GM19468 (cell line): ENCODE measurements around the gene ZFHX3.

Experiments
- ATAC-seq: cut with Tn5 transposase; IDR thresholded peaks from one replicate; pipeline ENCODE4 v1.9.1; 2021; ENCODE audit warnings: mild to moderate bottlenecking, moderate library complexity, moderate number of reproducible peaks; ENCODE audit not compliant: unreplicated experiment; ENCODE audit errors: extremely low read depth

The ZFHX3 gene

GRCh38 chr16:72891291-72892227 lies 156.4 kb downstream of the ZFHX3 start:
- no peak for ATAC-seq

DNA sequence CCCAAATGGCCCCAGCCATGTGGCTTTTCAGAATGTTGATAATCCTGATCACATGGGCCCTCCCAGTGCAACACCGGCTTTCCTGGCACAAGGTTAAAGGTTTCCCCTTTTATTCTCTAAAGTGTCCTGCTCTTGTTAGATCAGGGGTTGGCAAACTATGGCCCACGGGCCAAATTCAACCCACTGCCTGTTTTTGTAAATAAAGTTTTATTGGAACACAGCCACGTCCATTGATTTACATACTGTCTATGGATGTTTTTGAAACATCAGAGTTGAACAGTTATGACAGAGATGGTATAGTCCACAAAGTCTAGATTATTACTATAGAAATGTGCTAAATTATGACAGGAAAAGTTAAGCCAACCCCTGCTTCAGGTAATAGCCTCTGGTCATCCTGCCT lies 157.3 kb downstream of the ZFHX3 start:
- no peak for ATAC-seq

- no peak for ATAC-seq
Observed at GRCh38 chr16:72889616-72890582, 158.0 kb downstream of the ZFHX3 start.

GRCh38 chr16:72887537-72887936 lies 160.4 kb downstream of the ZFHX3 start:
- no peak for ATAC-seq

DNA sequence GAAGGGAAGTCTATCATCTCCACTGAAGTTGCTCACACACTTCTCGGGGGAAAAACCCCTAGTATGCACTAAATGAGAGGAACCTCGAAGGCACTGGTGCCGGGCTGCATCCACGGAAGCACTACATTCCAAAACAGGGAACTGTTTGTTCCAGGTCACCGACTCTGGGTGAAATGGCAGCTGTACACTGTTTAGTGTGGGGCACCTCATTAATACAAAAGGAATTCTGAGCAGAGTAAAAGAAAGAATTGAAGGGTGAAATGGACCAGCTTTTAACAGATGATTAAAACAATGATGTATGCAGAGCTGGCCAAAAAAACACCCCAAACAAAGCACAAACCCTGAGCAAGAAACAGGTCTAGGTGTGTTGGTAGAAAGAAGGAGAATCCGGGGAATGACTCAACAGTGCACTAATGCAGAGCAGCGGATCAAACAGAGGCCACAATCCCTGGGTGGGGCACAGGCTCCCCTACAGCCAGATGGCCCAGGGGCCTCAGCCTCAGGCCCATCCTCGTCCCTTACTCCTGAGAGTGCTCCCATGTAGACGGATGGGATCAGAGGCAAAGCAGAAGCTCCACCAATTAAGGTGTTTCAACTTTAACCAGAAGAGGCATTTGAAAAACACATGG lies 161.5 kb downstream of the ZFHX3 start:
- no peak for ATAC-seq

DNA sequence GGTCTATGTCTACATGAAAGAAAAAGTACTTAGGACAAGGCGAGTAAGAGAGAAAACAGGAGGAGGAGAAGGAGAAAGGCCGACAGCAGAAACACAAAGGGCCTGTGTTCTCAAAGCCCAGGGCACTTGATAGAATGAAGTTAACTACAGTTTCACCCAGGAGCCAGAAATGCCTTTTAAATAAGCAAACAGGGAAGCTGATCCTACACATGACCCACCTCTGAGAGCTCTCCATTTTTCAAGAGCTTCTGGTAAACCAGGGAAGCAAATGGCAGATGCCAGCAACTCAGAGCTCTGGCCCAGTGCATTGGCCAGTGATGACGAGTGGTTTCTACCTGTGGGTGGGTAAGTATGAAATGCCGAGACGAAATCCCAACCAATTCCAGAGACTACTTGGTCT lies 163.4 kb downstream of the ZFHX3 start:
- ATAC-seq: no peak

GRCh38 chr16:72884037-72884436 lies 163.9 kb downstream of the ZFHX3 start:
- ATAC-seq: no peak

GRCh38 chr16:72879846-72880245 lies 168.1 kb downstream of the ZFHX3 start:
- ATAC-seq: no peak

DNA sequence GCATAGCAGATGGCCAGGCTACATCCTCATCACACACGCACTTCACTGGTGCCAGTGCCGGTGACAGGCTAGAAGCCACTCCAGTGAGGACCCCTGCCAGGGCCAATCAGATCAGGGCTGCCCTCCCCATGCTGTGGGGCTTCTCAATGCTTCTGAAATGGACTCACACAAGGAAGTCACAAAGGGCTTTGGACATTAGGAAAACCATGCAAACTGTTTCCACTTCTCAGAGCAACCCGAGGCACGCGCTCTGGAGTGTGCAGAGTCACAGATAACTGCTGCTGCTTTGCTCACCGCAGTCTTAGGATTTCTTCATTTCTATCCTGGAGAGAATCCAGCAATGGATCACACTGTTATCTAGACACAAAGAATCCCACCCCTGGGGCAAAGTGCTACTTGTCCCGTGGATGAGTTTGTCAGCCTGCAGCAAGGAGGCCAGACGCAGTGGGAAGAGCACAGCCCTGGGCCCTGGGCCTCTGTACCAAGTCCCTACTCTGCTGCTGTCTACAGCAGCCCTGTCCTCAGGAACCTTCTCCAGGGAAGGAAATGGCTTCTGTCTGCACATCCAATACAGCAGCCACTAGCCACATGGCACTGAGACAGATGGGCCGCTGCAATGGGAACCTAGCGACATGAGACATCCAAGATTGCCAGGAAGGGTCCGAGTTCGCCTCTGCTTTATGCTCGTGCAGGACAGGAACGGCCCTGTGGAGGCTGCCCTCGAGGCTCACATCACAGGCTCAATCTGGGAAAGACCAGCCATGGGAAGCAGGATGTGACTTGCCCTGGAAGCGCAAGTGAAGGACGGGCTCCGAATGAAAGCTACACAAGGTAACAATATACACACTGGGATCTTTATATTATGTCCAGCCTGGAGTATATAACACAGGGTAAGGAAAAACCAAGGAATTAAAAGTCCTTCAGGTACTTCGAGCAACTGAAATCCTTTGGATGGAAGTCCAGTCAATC lies 169.3 kb downstream of the ZFHX3 start:
- no peak for ATAC-seq

DNA sequence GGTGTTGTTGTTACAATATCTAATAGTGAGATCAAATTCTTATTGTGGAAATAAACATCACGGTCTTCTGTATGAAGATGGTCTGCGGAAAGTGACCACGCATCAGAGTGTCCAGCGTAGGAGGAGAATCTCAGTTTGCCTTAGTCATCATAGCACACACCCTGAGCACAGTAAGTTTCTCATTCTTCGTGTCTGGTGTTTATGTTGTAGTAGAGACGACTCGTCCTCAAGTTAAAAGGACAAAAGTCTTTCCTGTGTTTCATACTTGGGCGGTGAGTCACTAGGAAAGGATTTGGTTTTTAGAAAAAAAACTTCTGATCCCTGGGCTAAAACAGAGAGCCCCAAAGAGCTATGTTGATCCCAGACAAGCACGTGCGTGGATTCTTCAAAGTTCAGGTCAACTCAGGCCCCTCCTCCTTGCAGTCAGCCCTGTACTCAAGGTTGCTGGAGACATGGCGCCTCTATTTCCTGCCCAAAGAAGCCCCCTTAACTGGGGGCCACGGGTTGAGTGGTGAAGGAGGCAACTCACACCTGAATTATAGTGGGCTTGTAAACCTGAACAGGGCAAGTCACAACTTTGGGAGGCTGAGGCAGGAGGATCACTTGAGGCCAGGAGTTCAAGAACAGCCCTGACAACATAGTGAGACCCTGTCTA lies 170.4 kb downstream of the ZFHX3 start:
- ATAC-seq: no peak

- no peak for ATAC-seq
Observed at GRCh38 chr16:72876981-72877373, 171.0 kb downstream of the ZFHX3 start.

- no peak for ATAC-seq
Observed at GRCh38 chr16:72876221-72876620, 171.7 kb downstream of the ZFHX3 start.

GRCh38 chr16:72875291-72876031 lies 172.5 kb downstream of the ZFHX3 start:
- no peak for ATAC-seq

- ATAC-seq: no peak
Observed at GRCh38 chr16:72873853-72874252, 174.1 kb downstream of the ZFHX3 start.

DNA sequence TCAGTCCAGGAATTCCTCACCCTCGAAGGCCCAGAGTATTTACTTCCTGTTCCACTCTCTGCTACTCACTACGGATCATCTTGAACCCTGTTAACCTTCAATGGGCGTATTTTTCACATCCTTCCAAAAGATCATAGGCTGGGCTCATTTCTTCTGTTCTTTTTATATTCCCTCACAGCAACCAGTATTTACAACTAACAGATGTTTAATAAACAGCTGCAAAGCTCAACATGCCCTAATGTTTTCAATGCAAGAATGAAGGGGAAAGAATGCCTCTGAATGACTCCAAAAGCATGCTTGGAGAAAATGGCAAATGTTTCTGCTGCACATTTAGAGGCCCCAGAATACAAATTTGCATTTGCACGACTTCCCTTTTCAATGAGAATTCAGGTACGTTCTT lies 174.9 kb downstream of the ZFHX3 start:
- no peak for ATAC-seq

- ATAC-seq: no peak
Observed at GRCh38 chr16:72865835-72866234, 182.1 kb downstream of the ZFHX3 start.

- ATAC-seq: no peak
Observed at GRCh38 chr16:72865258-72865657, 182.7 kb downstream of the ZFHX3 start.

DNA sequence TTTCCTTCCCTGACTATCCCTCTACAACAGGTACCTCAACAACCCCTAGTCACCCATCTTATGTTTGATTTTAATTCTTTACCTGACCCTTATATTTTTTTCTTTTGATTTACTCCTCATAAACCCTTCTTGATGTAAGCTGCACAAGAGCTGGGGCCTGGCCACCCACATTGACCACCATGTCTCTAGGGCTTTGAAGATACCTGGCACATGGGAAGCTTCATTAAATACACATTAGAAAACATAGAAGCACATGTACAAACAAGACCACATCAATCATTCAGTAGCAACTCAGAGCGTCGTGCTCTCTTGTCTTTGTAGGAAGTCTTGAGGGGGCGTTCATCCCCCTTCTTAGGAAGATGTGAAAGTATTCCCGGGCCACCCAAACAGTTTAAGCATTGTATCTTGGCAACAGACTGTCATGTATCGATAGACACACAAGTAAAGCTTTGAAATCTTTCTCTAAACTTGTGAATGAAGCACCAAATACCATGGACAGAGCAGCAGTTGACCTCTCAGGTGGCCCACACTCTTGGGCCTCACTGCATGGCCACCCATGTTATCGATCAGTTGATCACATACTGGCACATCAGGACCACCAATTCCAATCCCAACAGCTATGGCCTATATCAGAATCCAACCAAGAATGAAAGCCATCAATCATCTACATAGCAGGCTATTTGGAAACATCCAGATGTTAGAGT lies 183.6 kb downstream of the ZFHX3 start:
- ATAC-seq: no peak
